ENCODE data around the gene CA12. TPM values are rescaled to one million over a fixed set of nuclear protein-coding genes. Genes with fewer than 3 reads are reported as not detected.
A peak's percentile ranks its signal among the peaks of the same experiment; 100 is the strongest.

CA12 gene
- total RNA-seq, 1 experiment from 2014 or later, result 2.8 TPM

GRCh38 chr15:63372018-63372705 is 9.5 kb downstream of the CA12 start (continued):
- TF ChIP-seq FOXP4 (CRISPR knock-in tag; IDR thresholded peaks at IDR 0.05), result no peak

GRCh38 chr15:63371297-63371918 is 10.2 kb downstream of the CA12 start:
- POLR2A ChIA-PET, result no interaction called here
- H3K9me3 Mint-ChIP-seq, result no peaks in the 10 kb centered on the region
- H3K36me3 Mint-ChIP-seq, result no peaks in the 10 kb centered on the region
- ATAC-seq (peak; percentile 22; the same call in 1 of the 2 replicates), DNase-seq (ENCODE audit: low spot score) (no peak)
- CTCF ChIA-PET, result no interaction called here
- peaks cover 24% of the 10 kb centered on the region for H3K4me1 Mint-ChIP-seq
- no peak overlapping the region for H3K4me3 Mint-ChIP-seq
- no peak overlapping the region for H3K27ac Mint-ChIP-seq
- H3K27me3 Mint-ChIP-seq (ENCODE audit: low read depth), result 0 out of 2 replicates have a peak, but pooled peaks cover 3% of the 10 kb centered on the region
- TF ChIP-seq GABPB1 (CRISPR knock-in tag; IDR thresholded peaks at IDR 0.05), result no peak
- TF ChIP-seq ATF6 (CRISPR knock-in tag; IDR thresholded peaks at IDR 0.05), result no peak
- TF ChIP-seq E2F4 (CRISPR knock-in tag; IDR thresholded peaks at IDR 0.05; ENCODE audit: borderline replicate concordance, low read depth), result no peak
- no peak for TF ChIP-seq MYBL2 (CRISPR knock-in tag; IDR thresholded peaks at IDR 0.05)
- TF ChIP-seq HMGA2 (CRISPR knock-in tag; IDR thresholded peaks at IDR 0.05), result no peak
- no peak for TF ChIP-seq ZNF512 (CRISPR knock-in tag; IDR thresholded peaks at IDR 0.05; ENCODE audit: borderline replicate concordance)
- no peak for TF ChIP-seq CBFB (CRISPR knock-in tag; IDR thresholded peaks at IDR 0.05; ENCODE audit: low read depth)
- TF ChIP-seq ZNF671 (CRISPR knock-in tag; IDR thresholded peaks at IDR 0.05), result no peak
- TF ChIP-seq AR (CRISPR knock-in tag; IDR thresholded peaks at IDR 0.05), result no peak
- no peak for TF ChIP-seq SP1 (CRISPR knock-in tag; conservative IDR thresholded peaks at IDR 0.05)
- no peak for TF ChIP-seq SMAD3 (CRISPR knock-in tag; IDR thresholded peaks at IDR 0.05; ENCODE audit: borderline replicate concordance)
- TF ChIP-seq IRF2 (CRISPR knock-in tag; IDR thresholded peaks at IDR 0.05; ENCODE audit: borderline replicate concordance, low read depth), result no peak
- no peak for TF ChIP-seq CTCF (IDR thresholded peaks at IDR 0.05)
- no peak for TF ChIP-seq EMX1 (CRISPR knock-in tag; IDR thresholded peaks at IDR 0.05)
- TF ChIP-seq OVOL2 (CRISPR knock-in tag; IDR thresholded peaks at IDR 0.05; ENCODE audit: borderline replicate concordance), result no peak
- no peak for TF ChIP-seq HMGXB4 (CRISPR knock-in tag; IDR thresholded peaks at IDR 0.05)
- TF ChIP-seq PRRX2 (CRISPR knock-in tag; IDR thresholded peaks at IDR 0.05), result no peak
- TF ChIP-seq ZNF219 (CRISPR knock-in tag; IDR thresholded peaks at IDR 0.05; ENCODE audit: borderline replicate concordance), result no peak
